Measurements from ENCODE around the gene KRT71.

Gene KRT71

GRCh38 chr12:52573743-52574142, 20.8 kb upstream of the KRT71 start, which contains the start of gene KRT74:
Gene KRT74 (minus strand): TSS chr12:52573843. CDS start chr12:52573777, 66 bp downstream.
- H4K8ac ChIP-seq (ENCODE audit: low read depth, low read length), result no peak within 1 kb of the TSS
- no peak within 1 kb of the TSS for H3K18ac ChIP-seq (ENCODE audit: low read length)
- no peak within 1 kb of the TSS for H2BK5ac ChIP-seq (ENCODE audit: low read depth, low read length, poor library complexity)
- no peak within 1 kb of the TSS for H3K14ac ChIP-seq (ENCODE audit: low read length)
- H3K23ac ChIP-seq (ENCODE audit: low read length), result no peak within 1 kb of the TSS
- H3K4ac ChIP-seq (ENCODE audit: low read depth, low read length), result no peak within 1 kb of the TSS
- no peak within 1 kb of the TSS for H4K12ac ChIP-seq (ENCODE audit: low read depth, low read length)
- no peak within 1 kb of the TSS for H2BK12ac ChIP-seq (ENCODE audit: low read length)
- H4K91ac ChIP-seq (ENCODE audit: low read depth, low read length), result no peak within 1 kb of the TSS
- H3K9ac ChIP-seq (ENCODE audit: low read length), result no peak within 1 kb of the TSS
- no peaks in the 10 kb centered on the region for H3K79me2 ChIP-seq (ENCODE audit: control insufficient read depth, insufficient read depth, low read length, poor library complexity)
- H3K36me3 ChIP-seq (ENCODE audit: control insufficient read depth in 1 of 2, insufficient read depth in 2 of 2, low read length in 2 of 2), result no peaks in the 10 kb centered on the region
- peak within 1 kb of the TSS; percentile 47 for H3K4me3 ChIP-seq (ENCODE audit: low read depth, low read length)
- no peak within 1 kb of the TSS for H2AFZ ChIP-seq (ENCODE audit: insufficient read depth, low read length, poor library complexity)
- no peaks in the 10 kb centered on the region for H3K79me1 ChIP-seq (ENCODE audit: low read length)
- H3K27ac ChIP-seq (ENCODE audit: low read depth, low read length), result no peak within 1 kb of the TSS
- H3K4me2 ChIP-seq (ENCODE audit: low read length), result no peak within 1 kb of the TSS
- H3K4me1 ChIP-seq (ENCODE audit: control insufficient read depth in 1 of 2, insufficient read depth in 2 of 2, low read length in 2 of 2), result peaks cover 0 to 2% of the 10 kb centered on the region in 2 experiments
- no CpG with 5 or more reads among the region's 3 CpGs for WGBS (ENCODE audit: extremely low coverage, insufficient coverage, insufficient read length)
- peaks cover 3% of the 10 kb centered on the region for H3K9me3 ChIP-seq (ENCODE audit: insufficient read depth, low read depth, low read length)
- no peak within 1 kb of the TSS for H2AK5ac ChIP-seq (ENCODE audit: low read length)
- DNase-seq, result no peak
- no peaks in the 10 kb centered on the region for H3K27me3 ChIP-seq (ENCODE audit: insufficient read depth, low read length)
- no peak within 1 kb of the TSS for H2BK120ac ChIP-seq (ENCODE audit: insufficient read depth, low read length, poor library complexity)

- Histone ChIP-seq H4K12ac (ENCODE audit: low read depth, low read length) (no peak overlapping the region), H3K79me2 (ENCODE audit: control insufficient read depth, insufficient read depth, low read length, poor library complexity) (no peaks in the 10 kb centered on the region), H4K91ac (ENCODE audit: low read depth, low read length) (no peak overlapping the region), H2BK5ac (ENCODE audit: low read depth, low read length, poor library complexity) (no peak overlapping the region), H3K18ac (ENCODE audit: low read length) (no peak overlapping the region), H3K4me3 (ENCODE audit: low read depth, low read length) (peak overlapping the region; percentile 47), H3K14ac (ENCODE audit: low read length) (no peak overlapping the region), H3K9me3 (ENCODE audit: insufficient read depth, low read depth, low read length) (peaks cover 3% of the 10 kb centered on the region), H3K4ac (ENCODE audit: low read depth, low read length) (no peak overlapping the region), H3K23ac (ENCODE audit: low read length) (no peak overlapping the region), H3K27ac (ENCODE audit: low read depth, low read length) (no peak overlapping the region), H3K27me3 (ENCODE audit: insufficient read depth, low read length) (no peaks in the 10 kb centered on the region), H2BK120ac (ENCODE audit: insufficient read depth, low read length, poor library complexity) (no peak overlapping the region), H3K4me1 (ENCODE audit: control insufficient read depth in 1 of 2, insufficient read depth in 2 of 2, low read length in 2 of 2) (peaks cover 0 to 2% of the 10 kb centered on the region in 2 experiments), H2AK5ac (ENCODE audit: low read length) (no peak overlapping the region), H2AFZ (ENCODE audit: insufficient read depth, low read length, poor library complexity) (no peak overlapping the region), H3K79me1 (ENCODE audit: low read length) (no peaks in the 10 kb centered on the region), H3K36me3 (ENCODE audit: control insufficient read depth in 1 of 2, insufficient read depth in 2 of 2, low read length in 2 of 2) (no peaks in the 10 kb centered on the region), H2BK12ac (ENCODE audit: low read length) (no peak overlapping the region), H4K8ac (ENCODE audit: low read depth, low read length) (no peak overlapping the region), H3K9ac (ENCODE audit: low read length) (no peak overlapping the region), H3K4me2 (ENCODE audit: low read length) (no peak overlapping the region)
- WGBS (ENCODE audit: extremely low coverage, insufficient coverage, insufficient read length), result no CpG with 5 or more reads among the region's 15 CpGs
- DNase-seq, result no peak
Measured at GRCh38 chr12:52573306-52573705, 20.4 kb upstream of the KRT71 start.

GRCh38 chr12:52570511-52570910, 17.6 kb upstream of the KRT71 start:
- Histone ChIP-seq H3K4me3 (ENCODE audit: low read depth, low read length) (no peak overlapping the region), H3K79me1 (ENCODE audit: low read length) (no peaks in the 10 kb centered on the region), H3K27ac (ENCODE audit: low read depth, low read length) (no peak overlapping the region), H3K4me2 (ENCODE audit: low read length) (no peak overlapping the region), H3K79me2 (ENCODE audit: control insufficient read depth, insufficient read depth, low read length, poor library complexity) (no peaks in the 10 kb centered on the region), H4K91ac (ENCODE audit: low read depth, low read length) (no peak overlapping the region), H4K12ac (ENCODE audit: low read depth, low read length) (no peak overlapping the region), H2BK120ac (ENCODE audit: insufficient read depth, low read length, poor library complexity) (no peak overlapping the region), H3K4ac (ENCODE audit: low read depth, low read length) (no peak overlapping the region), H3K9me3 (ENCODE audit: insufficient read depth, low read depth, low read length) (peaks cover 2% of the 10 kb centered on the region), H3K9ac (ENCODE audit: low read length) (no peak overlapping the region), H3K14ac (ENCODE audit: low read length) (no peak overlapping the region), H3K4me1 (ENCODE audit: control insufficient read depth in 1 of 2, insufficient read depth in 2 of 2, low read length in 2 of 2) (peaks cover 0 to 2% of the 10 kb centered on the region in 2 experiments), H4K8ac (ENCODE audit: low read depth, low read length) (no peak overlapping the region), H2BK12ac (ENCODE audit: low read length) (no peak overlapping the region), H2BK5ac (ENCODE audit: low read depth, low read length, poor library complexity) (no peak overlapping the region), H3K27me3 (ENCODE audit: insufficient read depth, low read length) (no peaks in the 10 kb centered on the region), H3K18ac (ENCODE audit: low read length) (no peak overlapping the region), H3K23ac (ENCODE audit: low read length) (no peak overlapping the region), H3K36me3 (ENCODE audit: control insufficient read depth in 1 of 2, insufficient read depth in 2 of 2, low read length in 2 of 2) (no peaks in the 10 kb centered on the region), H2AK5ac (ENCODE audit: low read length) (no peak overlapping the region), H2AFZ (ENCODE audit: insufficient read depth, low read length, poor library complexity) (no peak overlapping the region)
- no CpG with 5 or more reads among the region's 10 CpGs for WGBS (ENCODE audit: extremely low coverage, insufficient coverage, insufficient read length)
- DNase-seq, result no peak

- no peak overlapping the region for H4K8ac ChIP-seq (ENCODE audit: low read depth, low read length)
Measured at GRCh38 chr12:52568111-52568510, 15.2 kb upstream of the KRT71 start.

More at GRCh38 chr12:52568111-52568510, 15.2 kb upstream of the KRT71 start:
- no peak overlapping the region for H3K14ac ChIP-seq (ENCODE audit: low read length)
- H3K4ac ChIP-seq (ENCODE audit: low read depth, low read length), result no peak overlapping the region
- no peak overlapping the region for H3K9ac ChIP-seq (ENCODE audit: low read length)
- DNase-seq, result no peak
- H4K91ac ChIP-seq (ENCODE audit: low read depth, low read length), result no peak overlapping the region
- H3K27me3 ChIP-seq (ENCODE audit: insufficient read depth, low read length), result no peaks in the 10 kb centered on the region
- H3K18ac ChIP-seq (ENCODE audit: low read length), result no peak overlapping the region
- H2AFZ ChIP-seq (ENCODE audit: insufficient read depth, low read length, poor library complexity), result no peak overlapping the region
- H3K4me1 ChIP-seq (ENCODE audit: control insufficient read depth in 1 of 2, insufficient read depth in 2 of 2, low read length in 2 of 2), result peaks cover 0 to 2% of the 10 kb centered on the region in 2 experiments
- H3K36me3 ChIP-seq (ENCODE audit: control insufficient read depth in 1 of 2, insufficient read depth in 2 of 2, low read length in 2 of 2), result no peaks in the 10 kb centered on the region
- no peak overlapping the region for H2BK5ac ChIP-seq (ENCODE audit: low read depth, low read length, poor library complexity)
- no peak overlapping the region for H2BK120ac ChIP-seq (ENCODE audit: insufficient read depth, low read length, poor library complexity)
- no peak overlapping the region for H3K27ac ChIP-seq (ENCODE audit: low read depth, low read length)
- H3K4me3 ChIP-seq (ENCODE audit: low read depth, low read length), result no peak overlapping the region
- H3K23ac ChIP-seq (ENCODE audit: low read length), result no peak overlapping the region
- no CpG with 5 or more reads among the region's 12 CpGs for WGBS (ENCODE audit: extremely low coverage, insufficient coverage, insufficient read length)
- no peak overlapping the region for H4K12ac ChIP-seq (ENCODE audit: low read depth, low read length)
- no peaks in the 10 kb centered on the region for H3K79me2 ChIP-seq (ENCODE audit: control insufficient read depth, insufficient read depth, low read length, poor library complexity)
- no peak overlapping the region for H3K4me2 ChIP-seq (ENCODE audit: low read length)
- H2AK5ac ChIP-seq (ENCODE audit: low read length), result no peak overlapping the region
- H3K9me3 ChIP-seq (ENCODE audit: insufficient read depth, low read depth, low read length), result peaks cover 4% of the 10 kb centered on the region
- no peak overlapping the region for H2BK12ac ChIP-seq (ENCODE audit: low read length)
- H3K79me1 ChIP-seq (ENCODE audit: low read length), result no peaks in the 10 kb centered on the region

Measured in trophoblast cell (in vitro differentiated cells and primary cell).